ENCODE measurements around the gene CKAP2L.

CKAP2L gene

DNA sequence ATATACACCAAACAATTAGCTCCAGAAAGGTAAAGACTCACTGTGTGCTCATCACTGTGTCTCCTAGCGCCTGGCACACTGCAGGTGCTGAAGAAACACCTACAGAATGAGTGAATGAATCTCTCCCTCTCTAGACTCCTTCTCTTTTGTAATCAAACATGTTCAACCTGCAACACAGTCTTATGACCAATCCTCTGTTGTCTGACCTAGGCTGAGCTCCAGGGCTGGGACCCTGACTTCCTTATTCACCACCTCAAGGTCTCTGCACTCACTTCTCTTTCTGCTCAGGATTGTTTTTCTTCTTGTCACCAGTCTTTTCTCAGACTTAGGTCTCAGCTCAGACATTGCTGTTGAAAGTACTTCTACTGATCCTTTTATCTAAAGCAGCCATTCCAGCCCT lies 9.8 kb downstream of the CKAP2L start:
- Histone ChIP-seq H3K79me2 (ENCODE audit: control insufficient read depth, low read length) (peaks cover 33% of the 10 kb centered on the region), H3K9me3 (ENCODE audit: control insufficient read depth, insufficient read depth, low read length) (no peaks in the 10 kb centered on the region), H3K36me3 (ENCODE audit: control insufficient read depth, low read length) (peaks cover 95% of the 10 kb centered on the region), H3F3A (ENCODE audit: control insufficient read depth, insufficient read depth) (no peaks in the 10 kb centered on the region), H3K4me1 (ENCODE audit: control insufficient read depth, low read length) (no peaks in the 10 kb centered on the region), H3K27me3 (ENCODE audit: control insufficient read depth, low read length) (no peaks in the 10 kb centered on the region), H3K4me2 (ENCODE audit: low read length) (no peak overlapping the region), H3K27ac (ENCODE audit: low read depth, low read length) (no peak overlapping the region), H4K20me1 (ENCODE audit: control insufficient read depth, insufficient read depth, low read depth, low read length) (no peaks in the 10 kb centered on the region), H3K9me2 (replicated peaks; ENCODE audit: control insufficient read depth, low read length) (no peaks in the 10 kb centered on the region), H3K4me3 (ENCODE audit: low read length) (no peak overlapping the region)
- no peak for TF ChIP-seq EZH2phosphoT487 (IDR thresholded peaks at IDR 0.05; ENCODE audit: borderline replicate concordance, low read length)

DNA sequence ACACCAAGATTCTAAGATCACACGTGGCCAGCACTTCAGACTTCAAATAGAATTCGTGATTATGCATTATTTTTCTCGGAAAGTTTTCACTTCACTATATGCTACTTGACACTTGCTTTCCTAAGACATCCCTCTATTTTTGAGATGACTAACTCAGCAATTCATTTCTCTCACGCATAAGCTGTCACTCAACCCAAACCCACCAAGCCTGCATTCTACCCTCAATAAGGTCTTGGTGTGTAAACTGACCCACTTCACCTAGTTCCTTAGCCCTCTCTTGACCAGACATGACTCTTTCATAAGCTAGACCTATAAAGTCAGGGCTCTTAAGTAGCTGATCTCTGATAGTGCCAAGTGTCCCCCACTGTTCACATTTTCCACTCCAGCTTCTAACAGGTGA lies 11.7 kb downstream of the CKAP2L start:
- no peaks in the 10 kb centered on the region for H3K4me1 ChIP-seq (ENCODE audit: control insufficient read depth, low read length)
- peaks cover 47% of the 10 kb centered on the region for H3K79me2 ChIP-seq (ENCODE audit: control insufficient read depth, low read length)
- H4K20me1 ChIP-seq (ENCODE audit: control insufficient read depth, insufficient read depth, low read depth, low read length): no peaks in the 10 kb centered on the region
- H3F3A ChIP-seq (ENCODE audit: control insufficient read depth, insufficient read depth): no peaks in the 10 kb centered on the region
- no peak overlapping the region for H3K4me2 ChIP-seq (ENCODE audit: low read length)
- no peaks in the 10 kb centered on the region for H3K9me3 ChIP-seq (ENCODE audit: control insufficient read depth, insufficient read depth, low read length)
- no peak for TF ChIP-seq EZH2phosphoT487 (IDR thresholded peaks at IDR 0.05; ENCODE audit: borderline replicate concordance, low read length)
- TF ChIP-seq, protein P1, sequence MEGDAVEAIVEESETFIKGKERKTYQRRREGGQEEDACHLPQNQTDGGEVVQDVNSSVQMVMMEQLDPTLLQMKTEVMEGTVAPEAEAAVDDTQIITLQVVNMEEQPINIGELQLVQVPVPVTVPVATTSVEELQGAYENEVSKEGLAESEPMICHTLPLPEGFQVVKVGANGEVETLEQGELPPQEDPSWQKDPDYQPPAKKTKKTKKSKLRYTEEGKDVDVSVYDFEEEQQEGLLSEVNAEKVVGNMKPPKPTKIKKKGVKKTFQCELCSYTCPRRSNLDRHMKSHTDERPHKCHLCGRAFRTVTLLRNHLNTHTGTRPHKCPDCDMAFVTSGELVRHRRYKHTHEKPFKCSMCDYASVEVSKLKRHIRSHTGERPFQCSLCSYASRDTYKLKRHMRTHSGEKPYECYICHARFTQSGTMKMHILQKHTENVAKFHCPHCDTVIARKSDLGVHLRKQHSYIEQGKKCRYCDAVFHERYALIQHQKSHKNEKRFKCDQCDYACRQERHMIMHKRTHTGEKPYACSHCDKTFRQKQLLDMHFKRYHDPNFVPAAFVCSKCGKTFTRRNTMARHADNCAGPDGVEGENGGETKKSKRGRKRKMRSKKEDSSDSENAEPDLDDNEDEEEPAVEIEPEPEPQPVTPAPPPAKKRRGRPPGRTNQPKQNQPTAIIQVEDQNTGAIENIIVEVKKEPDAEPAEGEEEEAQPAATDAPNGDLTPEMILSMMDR (IDR thresholded peaks at IDR 0.05; ENCODE audit: low read depth, low read length, poor library complexity, severe bottlenecking): no peak
- no peaks in the 10 kb centered on the region for H3K9me2 ChIP-seq (replicated peaks; ENCODE audit: control insufficient read depth, low read length)
- no peak overlapping the region for H3K4me3 ChIP-seq (ENCODE audit: low read length)
- no peak overlapping the region for H3K27ac ChIP-seq (ENCODE audit: low read depth, low read length)
- H3K27me3 ChIP-seq (ENCODE audit: control insufficient read depth, low read length): no peaks in the 10 kb centered on the region
- H3K36me3 ChIP-seq (ENCODE audit: control insufficient read depth, low read length): peaks cover 95% of the 10 kb centered on the region

DNA sequence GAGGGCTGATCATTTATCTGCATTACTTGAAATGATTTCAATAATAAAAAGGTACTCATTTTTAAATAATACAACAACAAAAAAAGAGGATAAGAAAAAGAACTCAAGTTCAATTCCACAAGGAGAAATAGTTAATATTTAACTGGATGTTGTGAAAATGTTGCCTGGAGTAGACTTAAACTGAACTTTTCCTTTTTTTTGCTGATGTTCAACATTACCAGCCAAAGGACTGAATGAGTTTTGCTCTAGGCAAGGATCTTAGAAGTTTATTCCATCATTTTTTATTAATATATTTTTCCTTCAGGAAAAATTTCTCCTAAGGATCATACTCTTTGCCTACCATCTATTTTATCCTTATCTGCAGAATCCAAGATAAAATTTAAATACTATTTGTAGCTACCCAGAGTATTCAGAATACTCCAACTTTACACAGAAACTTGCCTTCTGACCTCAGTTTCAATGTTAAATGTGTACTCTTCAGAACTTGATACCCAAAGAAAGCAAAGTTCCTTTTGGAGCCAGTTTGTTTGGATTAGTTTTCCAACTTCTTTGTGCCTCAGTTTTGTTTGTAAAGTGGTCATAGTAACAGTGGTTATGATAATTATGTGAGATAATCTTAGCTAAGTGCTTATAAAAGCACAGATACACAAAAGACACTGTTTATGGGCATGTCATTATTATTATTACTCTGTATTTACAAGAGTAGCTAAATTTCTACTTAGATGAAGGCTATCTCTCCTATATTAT lies 12.8 kb downstream of the CKAP2L start:
- H3K4me3 ChIP-seq (ENCODE audit: low read length): no peak overlapping the region
- no peak overlapping the region for H3K4me2 ChIP-seq (ENCODE audit: low read length)
- TF ChIP-seq EZH2phosphoT487 (IDR thresholded peaks at IDR 0.05; ENCODE audit: borderline replicate concordance, low read length): no peak
- TF ChIP-seq, protein P1 (IDR thresholded peaks at IDR 0.05; ENCODE audit: low read depth, low read length, poor library complexity, severe bottlenecking): no peak
- no peaks in the 10 kb centered on the region for H3K9me2 ChIP-seq (replicated peaks; ENCODE audit: control insufficient read depth, low read length)
- H3K4me1 ChIP-seq (ENCODE audit: control insufficient read depth, low read length): no peaks in the 10 kb centered on the region
- peaks cover 54% of the 10 kb centered on the region for H3K79me2 ChIP-seq (ENCODE audit: control insufficient read depth, low read length)
- peaks cover 94% of the 10 kb centered on the region for H3K36me3 ChIP-seq (ENCODE audit: control insufficient read depth, low read length)
- H3F3A ChIP-seq (ENCODE audit: control insufficient read depth, insufficient read depth): no peaks in the 10 kb centered on the region
- H4K20me1 ChIP-seq (ENCODE audit: control insufficient read depth, insufficient read depth, low read depth, low read length): no peaks in the 10 kb centered on the region
- no peaks in the 10 kb centered on the region for H3K27me3 ChIP-seq (ENCODE audit: control insufficient read depth, low read length)
- no peak overlapping the region for H3K27ac ChIP-seq (ENCODE audit: low read depth, low read length)
- H3K9me3 ChIP-seq (ENCODE audit: control insufficient read depth, insufficient read depth, low read length): no peaks in the 10 kb centered on the region

DNA sequence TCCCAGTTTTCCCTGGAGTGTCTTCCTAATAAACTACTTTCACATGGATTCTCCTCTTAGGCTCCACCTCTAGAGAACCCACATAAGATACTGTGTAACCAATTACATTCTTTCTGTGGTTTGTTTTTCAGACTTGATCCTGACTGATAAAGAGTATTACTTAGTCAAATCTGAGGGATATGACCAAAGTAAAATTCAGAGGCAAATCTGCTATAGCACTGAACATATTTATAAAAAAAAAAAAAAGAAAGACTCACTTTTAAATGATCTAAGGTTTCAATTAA lies 13.9 kb downstream of the CKAP2L start:
- no peaks in the 10 kb centered on the region for H3K9me2 ChIP-seq (replicated peaks; ENCODE audit: control insufficient read depth, low read length)
- peaks cover 92% of the 10 kb centered on the region for H3K36me3 ChIP-seq (ENCODE audit: control insufficient read depth, low read length)
- no peaks in the 10 kb centered on the region for H3K27me3 ChIP-seq (ENCODE audit: control insufficient read depth, low read length)
- H3K9me3 ChIP-seq (ENCODE audit: control insufficient read depth, insufficient read depth, low read length): no peaks in the 10 kb centered on the region
- no peak overlapping the region for H3K4me3 ChIP-seq (ENCODE audit: low read length)
- H4K20me1 ChIP-seq (ENCODE audit: control insufficient read depth, insufficient read depth, low read depth, low read length): no peaks in the 10 kb centered on the region
- no peak overlapping the region for H3K4me2 ChIP-seq (ENCODE audit: low read length)
- no peak for TF ChIP-seq EZH2phosphoT487 (IDR thresholded peaks at IDR 0.05; ENCODE audit: borderline replicate concordance, low read length)
- TF ChIP-seq, protein P1 (IDR thresholded peaks at IDR 0.05; ENCODE audit: low read depth, low read length, poor library complexity, severe bottlenecking): no peak
- no peaks in the 10 kb centered on the region for H3K4me1 ChIP-seq (ENCODE audit: control insufficient read depth, low read length)
- no peak overlapping the region for H3K27ac ChIP-seq (ENCODE audit: low read depth, low read length)
- H3K79me2 ChIP-seq (ENCODE audit: control insufficient read depth, low read length): peaks cover 57% of the 10 kb centered on the region
- no peaks in the 10 kb centered on the region for H3F3A ChIP-seq (ENCODE audit: control insufficient read depth, insufficient read depth)

Measured in DOHH2 (cell line).